ENCODE measurements around the gene BTG3. TPM values are rescaled to one million over a fixed set of nuclear protein-coding genes. Genes with fewer than 3 reads are reported as not detected.

Gene BTG3
- total RNA-seq, 1 experiment from 2014 or later: 57.0 TPM

- no TSS peak for BruUV-seq (replicated peaks)
- DNase-seq (ENCODE audit: unreplicated experiment): no peak
- intact Hi-C loops (cut with micrococcal nuclease): no loop called here
- ChIA-PET CTCF (interaction anchor here (0.7 to 2.4 kb wide), 4 partner anchors 13 to 678 kb away, joined by 3 to 8 read pairs (median 3); no protein-coding TSS in a partner anchor), POLR2A (interaction anchor here (0.9 to 3.1 kb wide), 3 partner anchors 9 to 13 kb away, joined by 3 to 16 read pairs (median 5); no protein-coding TSS in a partner anchor)
- Mint-ChIP-seq H3K9me3 (ENCODE audit: unreplicated experiment) (no peaks in the 10 kb centered on the region), H3K4me1 (ENCODE audit: insufficient read depth, unreplicated experiment) (peaks cover 9% of the 10 kb centered on the region), H3K27me3 (ENCODE audit: insufficient read depth, unreplicated experiment) (no peaks in the 10 kb centered on the region), H3K36me3 (ENCODE audit: insufficient read depth, unreplicated experiment) (peaks cover 100% of the 10 kb centered on the region), H3K27ac (ENCODE audit: low read depth, unreplicated experiment) (no peak overlapping the region), H3K4me3 (ENCODE audit: unreplicated experiment) (no peak overlapping the region)
- no peak for TF ChIP-seq CTCF (IDR thresholded peaks at IDR 0.05; ENCODE audit: unreplicated experiment)
Measured at GRCh38 chr21:17598437-17598836, 14.3 kb downstream of the BTG3 start.

- Mint-ChIP-seq H3K4me3 (ENCODE audit: unreplicated experiment) (no peak overlapping the region), H3K36me3 (ENCODE audit: insufficient read depth, unreplicated experiment) (peaks cover 100% of the 10 kb centered on the region), H3K27ac (ENCODE audit: low read depth, unreplicated experiment) (no peak overlapping the region), H3K4me1 (ENCODE audit: insufficient read depth, unreplicated experiment) (peaks cover 1% of the 10 kb centered on the region), H3K9me3 (ENCODE audit: unreplicated experiment) (no peaks in the 10 kb centered on the region), H3K27me3 (ENCODE audit: insufficient read depth, unreplicated experiment) (no peaks in the 10 kb centered on the region)
- DNase-seq (ENCODE audit: unreplicated experiment): no peak
- no TSS peak for BruUV-seq (replicated peaks)
- ChIA-PET CTCF (interaction anchor here (0.7 to 2.4 kb wide), 3 partner anchors 12 to 273 kb away, joined by 3 to 8 read pairs (median 4); no protein-coding TSS in a partner anchor), POLR2A (interaction anchor here (0.6 to 3.1 kb wide), 4 partner anchors 10 to 37 kb away, joined by 3 to 16 read pairs (median 4); no protein-coding TSS in a partner anchor)
- intact Hi-C loops (cut with micrococcal nuclease): no loop called here
- TF ChIP-seq CTCF (IDR thresholded peaks at IDR 0.05; ENCODE audit: unreplicated experiment): no peak
Measured at GRCh38 chr21:17597680-17598079, 15.0 kb downstream of the BTG3 start.

GRCh38 chr21:17590430-17590829 is 22.3 kb downstream of the BTG3 start:
- H3K27ac Mint-ChIP-seq (ENCODE audit: low read depth, unreplicated experiment): no peak overlapping the region
- no TSS peak for BruUV-seq (replicated peaks)

More at GRCh38 chr21:17590430-17590829, 22.3 kb downstream of the BTG3 start:
- Mint-ChIP-seq H3K27me3 (ENCODE audit: insufficient read depth, unreplicated experiment) (no peaks in the 10 kb centered on the region), H3K4me1 (ENCODE audit: insufficient read depth, unreplicated experiment) (no peaks in the 10 kb centered on the region), H3K36me3 (ENCODE audit: insufficient read depth, unreplicated experiment) (peaks cover 37% of the 10 kb centered on the region), H3K9me3 (ENCODE audit: unreplicated experiment) (no peaks in the 10 kb centered on the region), H3K4me3 (ENCODE audit: unreplicated experiment) (no peak overlapping the region)
- no peak for TF ChIP-seq CTCF (IDR thresholded peaks at IDR 0.05; ENCODE audit: unreplicated experiment)
- peak; percentile 43 for DNase-seq (ENCODE audit: unreplicated experiment)
- intact Hi-C loops (cut with micrococcal nuclease): no loop called here
- ChIA-PET POLR2A (interaction anchor here (0.6 to 1.9 kb wide), 3 partner anchors 11 to 979 kb away, joined by 3 to 10 read pairs (median 7); no protein-coding TSS in a partner anchor), CTCF (interaction anchor here (0.9 to 1.4 kb wide), 2 partner anchors 36 to 203 kb away, joined by 3 to 4 read pairs; no protein-coding TSS in a partner anchor)

Data from MCF 10A (cell line).